Esophagus muscularis mucosa (tissue), 4 donors: ENCODE measurements around the gene SLC2A13. TPM values are rescaled to one million over a fixed set of nuclear protein-coding genes. Genes with fewer than 3 reads are reported as not detected.
"Not testable (repeated sequence)": the region's sequence is repeated elsewhere in the genome, so short reads cannot be mapped to it uniquely, and the experiment has no call there.

Experiments
- DNase-seq: peaks from one replicate; pipeline ENCODE4 v3.0.0-alpha.2; 2017; ENCODE audit errors: extremely low spot score
- H3K27ac ChIP-seq, 4 donors: fragments of 200-600 bp; sonication (generic); replicated peaks in 1 of 4; 1 replicate in 3 of 4; 2 replicates in 1 of 4; pipeline ENCODE4 v1.5.1; 2016 to 2019; ENCODE audit warnings: mild to moderate bottlenecking in 1 of 4
- H3K27me3 ChIP-seq, 4 donors: fragments of 200-600 bp; sonication (generic); one replicate each; pipeline versions ENCODE4 v1.5.1 to v1.6.0; 2016 to 2019
- H3K36me3 ChIP-seq, 4 donors: fragments of 200-600 bp; sonication (generic); one replicate each; pipeline ENCODE4 v1.5.1; 2016 to 2019
- H3K4me1 ChIP-seq, 4 donors: fragments of 200-600 bp; sonication (generic); one replicate each; pipeline ENCODE4 v1.5.1; 2016 to 2019
- H3K4me3 ChIP-seq, 4 donors: fragments of 200-600 bp; sonication (generic); 1 replicate in 2 of 4; 2 replicates in 2 of 4; pipeline ENCODE4 v1.5.1; 2016 to 2019; ENCODE audit warnings: mild to moderate bottlenecking in 4 of 4, moderate library complexity in 1 of 4
- H3K9me3 ChIP-seq, 4 donors: fragments of 200-600 bp; sonication (generic); 1 replicate in 3 of 4; 2 replicates in 1 of 4; pipeline ENCODE4 v1.5.1; 2016 to 2019
- EP300 ChIP-seq: sonication (generic); formaldehyde crosslinking; IDR thresholded peaks from one replicate; pipeline ENCODE4 v1.6.1; 2017; ENCODE audit warnings: antibody characterized with exemption
- POLR2A ChIP-seq: fragments of 450-650 bp; IDR thresholded peaks from one replicate; pipeline ENCODE4 v1.6.1; 2017; ENCODE audit warnings: antibody characterized with exemption, moderate library complexity, mild to moderate bottlenecking, low read depth
- POLR2AphosphoS5 ChIP-seq, 2 donors: sonication (generic); formaldehyde crosslinking; IDR thresholded peaks; one replicate each; pipeline ENCODE4 v1.6.1; 2017; ENCODE audit warnings: antibody characterized with exemption in 2 of 2
- WGBS: methylation state at CpG from one replicate; pipeline ENCODE4 v1.1.5; 2018; 5-methylcytosine and 5-hydroxymethylcytosine counted together
- intact Hi-C: fragments of 100-400 bp; cut with DNase I; formaldehyde crosslinking; loops from one replicate; pipeline ENCODE4 v1.15.1; 2023
- total RNA-seq, 4 donors: library from RNA; depleted of rRNA; stranded (reverse); fragments of >200 nt; gene quantifications; one replicate each; pipeline versions ENCODE4 v1.1.0 to v1.2.1, GENCODE V29; 2016
- TF ChIP-seq, protein P1 (sequence below), 3 experiments: fragments of 200-600 bp in 2 of 3; fragments of 450-650 bp in 1 of 3; sonication (generic) in 2 of 3; IDR thresholded peaks; one replicate each; pipeline ENCODE4 v1.5.1; 2017 to 2019; ENCODE audit warnings: antibody characterized with exemption in 3 of 3, mild to moderate bottlenecking in 2 of 3, moderate library complexity in 1 of 3

Gene SLC2A13
- total RNA-seq, 4 donors from 2014 or later: 19.6 to 25.7 (median 21.4) TPM

GRCh38 chr12:40033242-40033630, 72.6 kb downstream of the SLC2A13 start:
- Histone ChIP-seq H3K27me3 (no peaks in the 10 kb centered on the region), H3K4me3 (no peak overlapping the region), H3K27ac (no peak overlapping the region), H3K4me1 (peaks cover 6 to 33% (median 28%) of the 10 kb centered on the region in 4 donors), H3K36me3 (no peaks in the 10 kb centered on the region), H3K9me3 (no peaks in the 10 kb centered on the region)
- intact Hi-C loops: no loop called here
- no peak for DNase-seq
- TF ChIP-seq, protein P1, sequence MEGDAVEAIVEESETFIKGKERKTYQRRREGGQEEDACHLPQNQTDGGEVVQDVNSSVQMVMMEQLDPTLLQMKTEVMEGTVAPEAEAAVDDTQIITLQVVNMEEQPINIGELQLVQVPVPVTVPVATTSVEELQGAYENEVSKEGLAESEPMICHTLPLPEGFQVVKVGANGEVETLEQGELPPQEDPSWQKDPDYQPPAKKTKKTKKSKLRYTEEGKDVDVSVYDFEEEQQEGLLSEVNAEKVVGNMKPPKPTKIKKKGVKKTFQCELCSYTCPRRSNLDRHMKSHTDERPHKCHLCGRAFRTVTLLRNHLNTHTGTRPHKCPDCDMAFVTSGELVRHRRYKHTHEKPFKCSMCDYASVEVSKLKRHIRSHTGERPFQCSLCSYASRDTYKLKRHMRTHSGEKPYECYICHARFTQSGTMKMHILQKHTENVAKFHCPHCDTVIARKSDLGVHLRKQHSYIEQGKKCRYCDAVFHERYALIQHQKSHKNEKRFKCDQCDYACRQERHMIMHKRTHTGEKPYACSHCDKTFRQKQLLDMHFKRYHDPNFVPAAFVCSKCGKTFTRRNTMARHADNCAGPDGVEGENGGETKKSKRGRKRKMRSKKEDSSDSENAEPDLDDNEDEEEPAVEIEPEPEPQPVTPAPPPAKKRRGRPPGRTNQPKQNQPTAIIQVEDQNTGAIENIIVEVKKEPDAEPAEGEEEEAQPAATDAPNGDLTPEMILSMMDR (IDR thresholded peaks at IDR 0.05): no peak
- TF ChIP-seq EP300: no peak
- no peak for TF ChIP-seq POLR2AphosphoS5 (IDR thresholded peaks at IDR 0.05)
- TF ChIP-seq POLR2A: no peak

GRCh38 chr12:40032433-40033241, 73.2 kb downstream of the SLC2A13 start:
- H3K27ac ChIP-seq: no peak overlapping the region
- peaks cover 6 to 33% (median 28%) of the 10 kb centered on the region in 4 donors for H3K4me1 ChIP-seq
- H3K27me3 ChIP-seq: no peaks in the 10 kb centered on the region
- no peak for TF ChIP-seq POLR2A
- TF ChIP-seq EP300: no peak
- TF ChIP-seq POLR2AphosphoS5 (IDR thresholded peaks at IDR 0.05): no peak
- TF ChIP-seq, protein P1 (IDR thresholded peaks at IDR 0.05): no peak
- 84% methylated on average over 5 of the region's 5 CpGs for WGBS
- no peaks in the 10 kb centered on the region for H3K9me3 ChIP-seq
- no peak for DNase-seq
- no peak overlapping the region for H3K4me3 ChIP-seq
- intact Hi-C loops: no loop called here
- H3K36me3 ChIP-seq: no peaks in the 10 kb centered on the region

GRCh38 chr12:40031965-40032364, 73.9 kb downstream of the SLC2A13 start:
- no peak for TF ChIP-seq POLR2A
- TF ChIP-seq, protein P1 (IDR thresholded peaks at IDR 0.05): peak in 1 of 3 experiments; percentile 12
- intact Hi-C loops: no loop called here
- H3K36me3 ChIP-seq: peaks cover 0 to 6% (median 0%) of the 10 kb centered on the region in 4 donors
- H3K9me3 ChIP-seq: no peaks in the 10 kb centered on the region
- no peak overlapping the region for H3K27ac ChIP-seq
- peaks cover 6 to 33% (median 28%) of the 10 kb centered on the region in 4 donors for H3K4me1 ChIP-seq
- 96% methylated on average over 3 of the region's 3 CpGs for WGBS
- no peak overlapping the region for H3K4me3 ChIP-seq
- H3K27me3 ChIP-seq: no peaks in the 10 kb centered on the region
- DNase-seq: no peak

DNA sequence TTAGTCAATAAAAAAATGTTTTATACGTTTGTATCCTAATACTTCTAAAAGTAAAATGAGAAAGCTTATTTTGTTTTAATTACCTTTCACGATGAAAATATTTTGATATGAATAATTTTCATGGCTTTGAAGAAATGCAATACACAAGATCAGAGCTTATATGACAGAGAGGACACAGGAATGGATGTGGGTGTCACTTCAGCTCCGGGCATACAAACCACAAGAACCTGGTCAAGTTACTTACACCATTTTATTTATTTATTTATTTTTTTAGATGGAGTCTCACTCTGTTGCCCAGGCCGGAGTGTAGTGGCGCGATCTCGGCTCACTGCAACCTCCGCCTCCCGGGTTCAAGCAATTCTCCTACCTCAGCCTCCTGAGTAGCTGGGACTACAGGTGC, 74.9 kb downstream of the SLC2A13 start:
- intact Hi-C loops: not testable (repeated sequence)
- WGBS: 90% methylated on average over 9 of the region's 9 CpGs
- H3K4me1 ChIP-seq: peaks cover 6 to 33% (median 28%) of the 10 kb centered on the region in 4 donors

DNA sequence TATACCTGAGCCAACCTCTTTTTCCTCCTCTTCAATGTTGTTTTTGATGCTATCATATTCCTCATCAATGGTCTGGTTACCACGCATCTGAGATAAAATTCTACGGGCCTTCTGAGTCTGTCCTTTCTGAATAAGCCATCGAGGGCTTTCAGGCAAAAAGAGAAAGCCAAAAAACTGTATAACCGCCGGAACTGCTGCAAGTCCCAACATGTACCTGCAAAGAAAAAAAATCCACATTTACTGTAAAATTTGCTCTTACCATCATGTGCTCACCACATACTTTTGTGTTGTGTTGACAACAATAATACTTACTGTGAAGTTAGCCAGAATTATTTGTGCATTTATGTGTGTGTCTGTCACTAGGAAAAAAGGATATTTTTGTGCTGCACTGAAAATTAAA, 77.6 kb downstream of the SLC2A13 start:
- TF ChIP-seq EP300: no peak
- TF ChIP-seq, protein P1 (IDR thresholded peaks at IDR 0.05): no peak
- no peak for TF ChIP-seq POLR2AphosphoS5 (IDR thresholded peaks at IDR 0.05)
- no peak for TF ChIP-seq POLR2A
- Histone ChIP-seq H3K9me3 (no peaks in the 10 kb centered on the region), H3K27me3 (no peaks in the 10 kb centered on the region), H3K36me3 (peaks cover 0 to 6% (median 0%) of the 10 kb centered on the region in 4 donors), H3K4me1 (peaks cover 4 to 17% (median 15%) of the 10 kb centered on the region in 4 donors), H3K27ac (no peak overlapping the region), H3K4me3 (no peak overlapping the region)
- 95% methylated on average over 5 of the region's 5 CpGs for WGBS
- DNase-seq: no peak
- intact Hi-C loops: no loop called here

More for the DNA sequence above, 74.9 kb downstream of the SLC2A13 start:
- H3K27me3 ChIP-seq, H3K9me3 ChIP-seq, H3K36me3 ChIP-seq, DNase-seq, H3K4me3 ChIP-seq, H3K27ac ChIP-seq: not testable (repeated sequence)
